Choroid plexus epithelial cell (primary cell): ENCODE data around the gene CYBB.
A peak's percentile ranks its signal among the peaks of the same experiment; 100 is the strongest.

Experiments used
- DNase-seq: peaks from one replicate; pipeline ENCODE4 v3.0.0-alpha.2; 2010; ENCODE audit warnings: low read depth
- H3K4me3 ChIP-seq: 2 replicates; pipeline ENCODE4 v1.5.1; 2011; ENCODE audit warnings: low read depth, mild to moderate bottlenecking, control low read depth, low read length, moderate library complexity
- CTCF ChIP-seq: conservative IDR thresholded peaks from 2 replicates; pipeline ENCODE4 v1.5.1; 2011; ENCODE audit warnings: low read depth, mild to moderate bottlenecking, control low read depth, inconsistent platforms, low read length, moderate library complexity

Gene CYBB

GRCh38 chrX:37799936-37800335, 20.1 kb downstream of the CYBB start:
- no peak overlapping the region for H3K4me3 ChIP-seq
- no peak for TF ChIP-seq CTCF
- DNase-seq = no peak

- no peak overlapping the region for H3K4me3 ChIP-seq
- no peak for TF ChIP-seq CTCF
- DNase-seq = peak; percentile 16
Observed at GRCh38 chrX:37800717-37801116, 20.9 kb downstream of the CYBB start.

- TF ChIP-seq CTCF = no peak
- H3K4me3 ChIP-seq = no peak overlapping the region
- DNase-seq = peak; percentile 23
Observed at GRCh38 chrX:37802028-37802427, 22.2 kb downstream of the CYBB start.

- TF ChIP-seq CTCF = no peak
Observed at GRCh38 chrX:37803057-37803456, 23.2 kb downstream of the CYBB start.

GRCh38 chrX:37809970-37810369, 30.1 kb downstream of the CYBB start:
- TF ChIP-seq CTCF = no peak
- H3K4me3 ChIP-seq = no peak overlapping the region
- DNase-seq = no peak

More at GRCh38 chrX:37803057-37803456, 23.2 kb downstream of the CYBB start:
- DNase-seq = no peak
- no peak overlapping the region for H3K4me3 ChIP-seq

- DNase-seq = no peak
- no peak for TF ChIP-seq CTCF
- no peak overlapping the region for H3K4me3 ChIP-seq
Observed at GRCh38 chrX:37812110-37812509, 32.3 kb downstream of the CYBB start.

- no peak for TF ChIP-seq CTCF
- no peak for DNase-seq
- H3K4me3 ChIP-seq = no peak overlapping the region
Observed at GRCh38 chrX:37813570-37813969, 33.7 kb downstream of the CYBB start.
